HEK293 (cell line): ENCODE data around the gene MIR17HG.

Experiments used
- EGR2 ChIP-seq: fragments of 450-650 bp; formaldehyde crosslinking; IDR thresholded peaks from 2 replicates; pipeline ENCODE4 v1.5.1; 2016; ENCODE audit warnings: low read depth, missing biosample characterization, missing genetic modification characterization
- TCF7L2 ChIP-seq: IDR thresholded peaks from 2 replicates; pipeline ENCODE4 v1.6.1; 2011; ENCODE audit warnings: low read depth, mild to moderate bottlenecking, inconsistent platforms, low read length, moderate library complexity, borderline replicate concordance
- ZNF140 ChIP-seq: fragments of 450-650 bp; formaldehyde crosslinking; IDR thresholded peaks from 2 replicates; pipeline ENCODE4 v1.5.1; 2016; ENCODE audit warnings: missing biosample characterization, missing genetic modification characterization
- ZNF184 ChIP-seq: fragments of 450-650 bp; IDR thresholded peaks from 2 replicates; pipeline ENCODE4 v1.5.1; 2018; ENCODE audit warnings: missing biosample characterization, mild to moderate bottlenecking, missing genetic modification characterization
- ZNF274 ChIP-seq, 2 experiments: fragments of 200-500 bp in 1 of 2; fragments of 450-650 bp in 1 of 2; sonication (Bioruptor generic) in 1 of 2; formaldehyde crosslinking in 1 of 2; IDR thresholded peaks; 2 replicates each; pipeline versions ENCODE4 v1.5.1 to v1.6.1; 2014 to 2016; ENCODE audit warnings: borderline replicate concordance in 1 of 2, inconsistent platforms in 1 of 2, low read length in 1 of 2, missing biosample characterization in 1 of 2, missing genetic modification characterization in 1 of 2
- ZNF311 ChIP-seq: fragments of 450-650 bp; formaldehyde crosslinking; IDR thresholded peaks from 2 replicates; pipeline ENCODE4 v1.5.1; 2017; ENCODE audit warnings: missing biosample characterization, missing genetic modification characterization, borderline replicate concordance
- ZNF404 ChIP-seq: fragments of 450-650 bp; formaldehyde crosslinking; IDR thresholded peaks from 2 replicates; pipeline ENCODE4 v1.5.1; 2017; ENCODE audit warnings: missing biosample characterization, missing genetic modification characterization
- TF ChIP-seq, protein P1 (sequence below): fragments of 450-650 bp; formaldehyde crosslinking; IDR thresholded peaks from 2 replicates; pipeline ENCODE4 v1.5.1; 2016; ENCODE audit warnings: missing biosample characterization, missing genetic modification characterization
- TF ChIP-seq, protein P2 (sequence below): fragments of 450-650 bp; formaldehyde crosslinking; IDR thresholded peaks from 2 replicates; pipeline ENCODE4 v1.5.1; 2016; ENCODE audit warnings: missing biosample characterization, missing genetic modification characterization
- TF ChIP-seq, protein P3 (sequence below): fragments of 450-650 bp; formaldehyde crosslinking; IDR thresholded peaks from 2 replicates; pipeline ENCODE4 v1.5.1; 2016; ENCODE audit warnings: missing biosample characterization, missing genetic modification characterization
- TF ChIP-seq, protein P4 (sequence below): fragments of 450-650 bp; formaldehyde crosslinking; IDR thresholded peaks from 2 replicates; pipeline ENCODE4 v1.5.1; 2016; ENCODE audit warnings: missing biosample characterization, missing genetic modification characterization
- TF ChIP-seq, protein P5 (sequence below): fragments of 450-650 bp; formaldehyde crosslinking; IDR thresholded peaks from 2 replicates; pipeline ENCODE4 v1.5.1; 2016; ENCODE audit warnings: missing biosample characterization, missing genetic modification characterization, low read depth

DNA sequence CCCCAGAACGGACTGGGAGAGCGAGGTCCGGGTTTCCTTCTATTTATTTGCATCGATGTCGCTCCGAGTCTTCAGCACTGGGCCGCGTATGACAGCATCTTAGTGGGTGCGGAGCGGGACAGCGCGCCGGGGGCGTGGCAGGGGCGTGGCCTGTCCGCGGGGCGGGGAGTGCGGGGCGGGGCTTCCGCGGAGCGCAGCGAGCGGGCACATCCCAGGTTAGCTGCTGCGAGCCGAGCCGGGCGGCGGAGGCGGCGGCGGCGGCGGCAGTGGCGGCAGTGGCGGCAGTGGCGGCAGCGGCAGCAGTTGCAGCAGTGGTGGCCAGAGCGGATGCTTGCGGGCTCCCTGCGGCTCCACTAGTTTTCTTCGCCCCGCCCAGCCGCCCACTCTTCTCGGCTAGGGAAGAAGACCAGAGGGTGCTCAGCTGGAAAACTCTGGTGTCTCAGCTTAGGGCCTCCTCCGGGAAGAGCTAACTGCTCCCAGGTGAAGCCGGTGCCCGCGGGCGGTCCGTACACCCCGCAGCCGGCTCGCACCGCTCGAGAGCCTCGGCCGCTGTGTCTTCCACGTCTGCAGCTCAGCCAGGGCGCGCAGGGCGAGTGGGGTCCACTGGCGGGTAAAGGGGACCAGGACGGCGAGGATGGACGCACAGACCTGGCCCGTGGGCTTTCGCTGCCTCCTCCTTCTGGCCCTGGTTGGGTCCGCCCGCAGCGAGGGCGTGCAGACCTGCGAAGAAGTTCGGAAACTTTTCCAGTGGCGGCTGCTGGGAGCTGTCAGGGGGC is 51.1 kb downstream of the MIR17HG start, which contains the start of gene GPC5:
- TF ChIP-seq ZNF404 (tag by site-specific recombination) (no peak), ZNF311 (tag by site-specific recombination) (no peak), EGR2 (tag by site-specific recombination) (0 out of 2 replicates have a peak, but pooled peaks have one; percentile 6), TCF7L2 (no peak), ZNF274 (IDR thresholded peaks at IDR 0.05; ENCODE audit: low read length) (no peak), ZNF274 (tag by site-specific recombination; IDR thresholded peaks at IDR 0.05; ENCODE audit: borderline replicate concordance) (no peak), ZNF140 (no peak), ZNF184 (tag by site-specific recombination) (no peak)
- TF ChIP-seq, protein P1, sequence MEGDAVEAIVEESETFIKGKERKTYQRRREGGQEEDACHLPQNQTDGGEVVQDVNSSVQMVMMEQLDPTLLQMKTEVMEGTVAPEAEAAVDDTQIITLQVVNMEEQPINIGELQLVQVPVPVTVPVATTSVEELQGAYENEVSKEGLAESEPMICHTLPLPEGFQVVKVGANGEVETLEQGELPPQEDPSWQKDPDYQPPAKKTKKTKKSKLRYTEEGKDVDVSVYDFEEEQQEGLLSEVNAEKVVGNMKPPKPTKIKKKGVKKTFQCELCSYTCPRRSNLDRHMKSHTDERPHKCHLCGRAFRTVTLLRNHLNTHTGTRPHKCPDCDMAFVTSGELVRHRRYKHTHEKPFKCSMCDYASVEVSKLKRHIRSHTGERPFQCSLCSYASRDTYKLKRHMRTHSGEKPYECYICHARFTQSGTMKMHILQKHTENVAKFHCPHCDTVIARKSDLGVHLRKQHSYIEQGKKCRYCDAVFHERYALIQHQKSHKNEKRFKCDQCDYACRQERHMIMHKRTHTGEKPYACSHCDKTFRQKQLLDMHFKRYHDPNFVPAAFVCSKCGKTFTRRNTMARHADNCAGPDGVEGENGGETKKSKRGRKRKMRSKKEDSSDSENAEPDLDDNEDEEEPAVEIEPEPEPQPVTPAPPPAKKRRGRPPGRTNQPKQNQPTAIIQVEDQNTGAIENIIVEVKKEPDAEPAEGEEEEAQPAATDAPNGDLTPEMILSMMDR (tag by site-specific recombination) = no peak
- TF ChIP-seq, protein P2, sequence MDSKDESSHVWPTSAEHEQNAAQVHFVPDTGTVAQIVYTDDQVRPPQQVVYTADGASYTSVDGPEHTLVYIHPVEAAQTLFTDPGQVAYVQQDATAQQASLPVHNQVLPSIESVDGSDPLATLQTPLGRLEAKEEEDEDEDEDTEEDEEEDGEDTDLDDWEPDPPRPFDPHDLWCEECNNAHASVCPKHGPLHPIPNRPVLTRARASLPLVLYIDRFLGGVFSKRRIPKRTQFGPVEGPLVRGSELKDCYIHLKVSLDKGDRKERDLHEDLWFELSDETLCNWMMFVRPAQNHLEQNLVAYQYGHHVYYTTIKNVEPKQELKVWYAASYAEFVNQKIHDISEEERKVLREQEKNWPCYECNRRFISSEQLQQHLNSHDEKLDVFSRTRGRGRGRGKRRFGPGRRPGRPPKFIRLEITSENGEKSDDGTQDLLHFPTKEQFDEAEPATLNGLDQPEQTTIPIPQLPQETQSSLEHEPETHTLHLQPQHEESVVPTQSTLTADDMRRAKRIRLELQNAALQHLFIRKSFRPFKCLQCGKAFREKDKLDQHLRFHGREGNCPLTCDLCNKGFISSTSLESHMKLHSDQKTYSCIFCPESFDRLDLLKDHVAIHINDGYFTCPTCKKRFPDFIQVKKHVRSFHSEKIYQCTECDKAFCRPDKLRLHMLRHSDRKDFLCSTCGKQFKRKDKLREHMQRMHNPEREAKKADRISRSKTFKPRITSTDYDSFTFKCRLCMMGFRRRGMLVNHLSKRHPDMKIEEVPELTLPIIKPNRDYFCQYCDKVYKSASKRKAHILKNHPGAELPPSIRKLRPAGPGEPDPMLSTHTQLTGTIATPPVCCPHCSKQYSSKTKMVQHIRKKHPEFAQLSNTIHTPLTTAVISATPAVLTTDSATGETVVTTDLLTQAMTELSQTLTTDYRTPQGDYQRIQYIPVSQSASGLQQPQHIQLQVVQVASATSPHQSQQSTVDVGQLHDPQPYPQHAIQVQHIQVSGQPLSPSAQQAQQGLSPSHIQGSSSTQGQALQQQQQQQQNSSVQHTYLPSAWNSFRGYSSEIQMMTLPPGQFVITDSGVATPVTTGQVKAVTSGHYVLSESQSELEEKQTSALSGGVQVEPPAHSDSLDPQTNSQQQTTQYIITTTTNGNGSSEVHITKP (tag by site-specific recombination) = peak; percentile 54
- TF ChIP-seq, protein P3, sequence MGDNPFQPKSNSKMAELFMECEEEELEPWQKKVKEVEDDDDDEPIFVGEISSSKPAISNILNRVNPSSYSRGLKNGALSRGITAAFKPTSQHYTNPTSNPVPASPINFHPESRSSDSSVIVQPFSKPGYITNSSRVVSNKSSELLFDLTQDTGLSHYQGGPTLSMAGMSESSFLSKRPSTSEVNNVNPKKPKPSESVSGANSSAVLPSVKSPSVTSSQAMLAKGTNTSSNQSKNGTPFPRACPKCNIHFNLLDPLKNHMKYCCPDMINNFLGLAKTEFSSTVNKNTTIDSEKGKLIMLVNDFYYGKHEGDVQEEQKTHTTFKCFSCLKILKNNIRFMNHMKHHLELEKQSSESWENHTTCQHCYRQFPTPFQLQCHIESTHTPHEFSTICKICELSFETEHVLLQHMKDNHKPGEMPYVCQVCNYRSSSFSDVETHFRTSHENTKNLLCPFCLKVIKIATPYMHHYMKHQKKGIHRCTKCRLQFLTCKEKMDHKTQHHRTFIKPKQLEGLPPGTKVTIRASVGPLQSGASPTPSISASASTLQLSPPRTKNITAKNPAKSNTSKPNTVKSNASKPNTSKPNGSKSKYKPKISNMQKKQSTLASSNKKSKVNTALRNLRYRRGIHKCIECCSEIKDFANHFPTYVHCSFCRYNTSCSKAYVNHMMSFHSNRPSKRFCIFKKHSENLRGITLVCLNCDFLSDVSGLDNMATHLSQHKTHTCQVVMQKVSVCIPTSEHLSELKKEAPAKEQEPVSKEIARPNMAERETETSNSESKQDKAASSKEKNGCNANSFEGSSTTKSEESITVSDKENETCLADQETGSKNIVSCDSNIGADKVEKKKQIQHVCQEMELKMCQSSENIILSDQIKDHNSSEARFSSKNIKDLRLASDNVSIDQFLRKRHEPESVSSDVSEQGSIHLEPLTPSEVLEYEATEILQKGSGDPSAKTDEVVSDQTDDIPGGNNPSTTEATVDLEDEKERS (tag by site-specific recombination) = no peak
- TF ChIP-seq, protein P4, sequence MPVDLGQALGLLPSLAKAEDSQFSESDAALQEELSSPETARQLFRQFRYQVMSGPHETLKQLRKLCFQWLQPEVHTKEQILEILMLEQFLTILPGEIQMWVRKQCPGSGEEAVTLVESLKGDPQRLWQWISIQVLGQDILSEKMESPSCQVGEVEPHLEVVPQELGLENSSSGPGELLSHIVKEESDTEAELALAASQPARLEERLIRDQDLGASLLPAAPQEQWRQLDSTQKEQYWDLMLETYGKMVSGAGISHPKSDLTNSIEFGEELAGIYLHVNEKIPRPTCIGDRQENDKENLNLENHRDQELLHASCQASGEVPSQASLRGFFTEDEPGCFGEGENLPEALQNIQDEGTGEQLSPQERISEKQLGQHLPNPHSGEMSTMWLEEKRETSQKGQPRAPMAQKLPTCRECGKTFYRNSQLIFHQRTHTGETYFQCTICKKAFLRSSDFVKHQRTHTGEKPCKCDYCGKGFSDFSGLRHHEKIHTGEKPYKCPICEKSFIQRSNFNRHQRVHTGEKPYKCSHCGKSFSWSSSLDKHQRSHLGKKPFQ (tag by site-specific recombination) = no peak
- TF ChIP-seq, protein P5, sequence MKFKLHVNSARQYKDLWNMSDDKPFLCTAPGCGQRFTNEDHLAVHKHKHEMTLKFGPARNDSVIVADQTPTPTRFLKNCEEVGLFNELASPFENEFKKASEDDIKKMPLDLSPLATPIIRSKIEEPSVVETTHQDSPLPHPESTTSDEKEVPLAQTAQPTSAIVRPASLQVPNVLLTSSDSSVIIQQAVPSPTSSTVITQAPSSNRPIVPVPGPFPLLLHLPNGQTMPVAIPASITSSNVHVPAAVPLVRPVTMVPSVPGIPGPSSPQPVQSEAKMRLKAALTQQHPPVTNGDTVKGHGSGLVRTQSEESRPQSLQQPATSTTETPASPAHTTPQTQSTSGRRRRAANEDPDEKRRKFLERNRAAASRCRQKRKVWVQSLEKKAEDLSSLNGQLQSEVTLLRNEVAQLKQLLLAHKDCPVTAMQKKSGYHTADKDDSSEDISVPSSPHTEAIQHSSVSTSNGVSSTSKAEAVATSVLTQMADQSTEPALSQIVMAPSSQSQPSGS (tag by site-specific recombination) = no peak
